CMK (cell line): Measurements from ENCODE around the gene G6PC2.
"Not testable (repeated sequence)": the region's sequence is repeated elsewhere in the genome, so short reads cannot be mapped to it uniquely, and the experiment has no call there.

Experiments used
- DNase-seq: peaks from one replicate; pipeline ENCODE4 v3.0.0-alpha.2; 2010; ENCODE audit warnings: low read depth

The G6PC2 gene

GRCh38 chr2:168907940-168908662 lies 7.0 kb downstream of the G6PC2 start:
- peak; percentile 18 for DNase-seq

- no peak for DNase-seq
Observed at GRCh38 chr2:168910330-168910729, 9.2 kb downstream of the G6PC2 start.

DNA sequence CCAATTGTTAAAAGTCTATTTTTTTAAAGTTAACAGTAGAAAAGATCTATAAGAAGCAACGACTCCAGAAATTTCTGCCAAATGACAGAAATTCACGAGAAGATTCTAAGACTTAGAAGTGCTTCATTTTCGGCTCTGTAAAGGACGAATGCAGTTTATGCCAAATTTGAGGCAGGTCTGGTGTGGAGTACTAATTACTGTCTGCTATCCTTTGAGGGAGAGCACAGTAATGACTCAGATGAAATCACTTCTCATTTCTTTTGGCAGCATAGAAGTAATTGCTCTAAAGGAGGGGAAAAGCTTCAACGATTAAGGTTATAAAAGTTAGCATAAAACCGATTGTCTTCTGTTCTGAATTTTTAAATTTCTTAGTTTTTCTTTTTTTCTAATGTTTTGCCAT lies 11.4 kb downstream of the G6PC2 start:
- no peak for DNase-seq

- DNase-seq = no peak
Observed at GRCh38 chr2:168912901-168913369, 11.8 kb downstream of the G6PC2 start.

- no peak for DNase-seq
Observed at GRCh38 chr2:168913495-168913894, 12.4 kb downstream of the G6PC2 start.

DNA sequence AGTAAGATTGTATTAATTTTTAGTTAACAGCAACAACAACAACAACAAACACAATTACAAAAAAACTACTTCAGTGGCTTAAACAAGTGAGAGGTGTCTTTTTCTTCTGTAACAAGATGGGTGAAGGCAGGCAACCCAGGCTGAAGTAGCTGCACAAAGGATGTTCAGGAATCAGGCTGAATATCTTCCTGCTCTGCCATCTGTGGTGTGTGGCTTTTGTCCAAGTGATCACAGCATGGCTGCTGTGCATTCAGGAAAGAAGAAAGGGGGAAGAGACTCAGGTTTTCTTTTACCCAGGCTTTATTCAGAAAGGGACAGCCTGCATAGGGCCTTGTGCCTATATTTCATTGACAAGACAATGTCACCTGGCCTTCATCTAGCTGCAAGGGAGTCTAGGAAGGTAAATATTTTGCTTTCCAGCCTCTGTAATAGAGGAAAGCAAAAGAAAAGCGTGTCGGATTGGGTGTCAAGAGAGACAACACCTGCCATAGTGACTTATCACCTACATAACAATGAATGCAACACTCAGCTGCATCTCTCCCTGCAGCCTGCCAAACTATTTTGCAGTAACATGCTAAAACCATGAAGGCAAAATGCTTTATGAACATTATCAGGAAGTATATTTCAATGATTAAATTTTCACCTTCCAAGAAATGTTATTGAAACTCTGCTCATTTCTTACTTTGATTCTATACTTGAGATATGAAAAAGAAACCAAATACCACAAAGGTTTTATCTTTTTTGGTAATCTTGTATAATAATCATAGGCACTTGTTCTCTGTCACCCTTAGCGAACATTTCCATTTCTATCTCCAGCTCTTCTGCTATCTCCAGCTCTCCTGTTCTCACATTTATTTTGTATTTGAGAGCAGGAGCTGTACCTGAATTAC lies 14.6 kb downstream of the G6PC2 start:
- DNase-seq = no peak

DNA sequence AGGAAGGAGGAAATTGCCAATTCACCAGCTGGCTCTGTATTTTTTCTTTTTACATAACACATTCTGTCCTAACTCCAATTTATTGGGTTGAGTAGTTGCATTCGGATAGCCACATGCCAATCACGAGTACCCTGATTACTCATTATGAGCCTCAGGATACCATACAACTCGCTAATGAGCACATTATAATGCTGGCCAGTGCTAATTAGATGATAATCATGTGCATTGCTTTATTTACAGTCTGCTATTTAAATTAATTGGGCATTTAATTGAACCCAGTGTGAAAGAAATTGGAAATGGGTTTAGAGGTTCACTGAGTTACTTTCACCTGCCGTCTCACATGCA lies 15.2 kb downstream of the G6PC2 start:
- no peak for DNase-seq

GRCh38 chr2:168920504-168921157 lies 19.5 kb downstream of the G6PC2 start:
- DNase-seq = no peak

GRCh38 chr2:168926621-168927386 lies 25.7 kb downstream of the G6PC2 start:
- DNase-seq = no peak

DNA sequence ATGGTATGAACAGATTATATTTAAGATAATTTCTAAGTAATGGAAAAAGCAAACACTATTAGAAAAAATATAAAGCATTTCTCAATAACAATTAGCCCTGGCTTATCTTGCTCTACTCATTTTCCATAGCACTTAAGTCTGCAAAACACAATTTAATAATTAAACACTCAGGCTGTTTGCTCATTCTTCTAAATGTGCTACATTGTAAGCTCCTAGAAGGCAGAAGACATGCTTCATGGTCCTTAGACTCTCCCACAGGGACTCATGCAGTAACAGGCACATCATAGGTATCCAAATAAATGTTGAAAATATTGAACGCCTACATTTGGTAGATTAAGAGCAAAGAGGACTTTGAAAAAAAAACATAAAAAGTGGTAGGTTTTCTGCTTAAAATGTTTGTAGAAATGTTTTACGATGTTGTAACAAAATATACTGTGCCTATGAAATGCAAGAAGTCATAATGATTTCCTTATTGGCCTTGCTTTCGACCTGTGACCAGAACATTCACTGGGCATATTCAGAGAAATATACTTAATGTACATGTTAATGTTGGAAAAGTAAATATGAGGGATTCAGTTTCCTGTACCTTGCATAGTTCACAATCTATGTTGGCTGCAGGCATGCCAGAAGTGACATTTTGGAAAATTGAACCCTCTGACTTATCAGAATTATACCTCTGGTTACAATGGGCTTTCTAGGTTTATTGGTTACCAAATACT lies 27.2 kb downstream of the G6PC2 start:
- DNase-seq = no peak

GRCh38 chr2:168929031-168929430 lies 27.9 kb downstream of the G6PC2 start:
- DNase-seq = no peak

GRCh38 chr2:168930242-168930641 lies 29.2 kb downstream of the G6PC2 start:
- DNase-seq = no peak

- DNase-seq = not testable (repeated sequence)
Observed at GRCh38 chr2:168932174-168932573, 31.1 kb downstream of the G6PC2 start.

DNA sequence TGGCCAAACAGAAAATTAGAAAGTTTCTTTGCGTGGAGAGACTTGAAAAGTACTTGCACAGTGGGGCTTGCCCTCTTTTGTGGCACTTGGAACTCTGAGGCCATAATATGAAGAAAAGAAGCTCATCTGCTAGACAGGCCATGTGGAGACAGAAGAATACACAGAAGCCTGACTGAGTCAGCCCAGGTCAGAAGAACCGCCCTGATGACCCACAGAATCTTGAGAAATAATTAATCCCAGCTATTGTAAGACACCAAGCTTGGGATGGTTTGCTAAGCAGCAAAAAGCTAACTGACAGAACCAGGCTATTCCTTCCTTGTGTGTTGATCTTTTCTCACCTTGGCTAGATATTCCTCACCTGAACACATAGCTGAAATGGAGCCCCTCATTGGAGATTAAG lies 33.7 kb downstream of the G6PC2 start:
- no peak for DNase-seq

GRCh38 chr2:168935810-168936581 lies 34.9 kb downstream of the G6PC2 start:
- DNase-seq = peak; percentile 98

DNA sequence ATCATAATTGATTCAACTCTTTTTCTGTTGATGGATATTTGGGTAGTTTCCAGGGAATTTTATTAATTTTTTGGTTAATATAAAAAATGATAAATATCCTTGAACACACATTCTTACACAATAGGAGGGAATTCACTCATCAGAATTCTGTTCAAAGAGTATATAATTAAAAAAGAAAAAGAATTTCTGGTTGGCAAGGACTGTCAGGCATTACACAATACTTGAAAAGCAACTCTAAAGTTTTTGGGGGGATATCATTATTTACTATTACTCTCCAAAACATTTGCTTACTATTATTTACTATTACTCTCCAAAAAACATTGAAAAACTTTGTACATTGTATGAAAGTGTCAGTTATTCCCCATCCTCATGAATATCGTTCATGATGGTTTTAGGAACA lies 38.0 kb downstream of the G6PC2 start:
- DNase-seq = no peak

DNA sequence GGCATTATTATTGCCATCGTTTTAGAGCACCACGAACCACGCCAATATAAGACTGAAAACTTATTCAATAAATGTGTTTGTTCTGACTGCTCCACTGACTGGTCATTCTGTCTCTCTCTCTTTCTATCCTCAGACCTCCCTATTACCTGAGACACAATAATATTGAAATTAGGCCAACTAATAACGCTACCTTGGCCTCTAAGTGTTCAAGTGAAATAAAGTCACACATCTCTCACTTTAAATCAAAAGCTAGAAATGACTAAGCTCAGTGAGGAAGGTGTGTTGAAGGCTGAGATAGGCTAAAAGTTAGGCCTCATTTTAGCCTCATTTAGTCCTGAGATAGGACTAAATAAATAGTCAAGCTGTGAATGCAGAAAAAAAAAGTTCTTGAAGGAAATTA lies 38.8 kb downstream of the G6PC2 start:
- no peak for DNase-seq

DNA sequence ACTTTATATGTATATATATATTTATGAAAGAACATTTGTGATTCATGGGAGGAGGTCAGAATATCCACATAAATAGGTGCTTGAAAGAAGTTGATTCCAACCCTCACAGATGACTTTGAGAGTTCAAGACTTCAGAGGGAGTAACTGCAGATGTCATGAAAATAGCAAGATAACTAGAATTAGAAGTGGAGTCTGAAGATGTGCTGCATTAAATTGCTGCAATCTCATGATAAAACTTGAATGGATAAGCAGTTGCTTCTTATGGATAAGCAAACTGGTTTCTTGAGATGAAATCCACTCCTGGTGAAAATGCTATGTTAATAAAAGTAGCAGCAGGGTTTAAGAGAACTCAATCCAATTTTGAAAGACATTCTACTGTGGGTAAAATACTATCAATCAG lies 40.2 kb downstream of the G6PC2 start:
- DNase-seq = no peak

DNA sequence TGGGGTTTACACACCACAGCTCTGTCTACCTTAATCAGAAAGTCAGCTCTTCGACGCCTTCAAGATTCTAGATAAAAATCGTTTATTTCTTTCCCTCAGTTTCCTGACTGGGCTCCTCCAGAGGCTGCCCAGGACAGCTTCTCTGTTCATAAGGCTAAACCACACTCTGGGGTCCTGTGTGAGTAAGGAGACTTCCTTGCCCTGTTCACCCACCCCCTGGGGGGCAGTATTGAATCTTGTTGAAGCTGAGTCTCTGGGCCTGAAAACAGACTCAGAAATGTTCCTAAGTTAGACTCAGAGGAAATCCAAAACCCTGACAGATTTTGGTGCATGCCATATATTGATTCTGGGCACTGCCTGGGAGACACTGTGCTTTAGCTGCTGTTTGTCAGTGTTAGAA lies 43.0 kb downstream of the G6PC2 start:
- DNase-seq = no peak

GRCh38 chr2:168945508-168945907 lies 44.4 kb downstream of the G6PC2 start:
- no peak for DNase-seq
